ENCODE data around the gene HSF5. TPM values are rescaled to one million over a fixed set of nuclear protein-coding genes. Genes with fewer than 3 reads are reported as not detected.

The HSF5 gene
- polyA plus RNA-seq, 1 experiment = not detected

GRCh38 chr17:58498177-58498828 lies 10.1 kb upstream of the HSF5 start:
- no peaks in the 10 kb centered on the region for H3K27me3 ChIP-seq (ENCODE audit: control insufficient read depth, insufficient read depth, low read length)
- DNase-seq (ENCODE audit: low read depth) = no peak

GRCh38 chr17:58493506-58493905 lies 5.3 kb upstream of the HSF5 start:
- no peaks in the 10 kb centered on the region for H3K27me3 ChIP-seq (ENCODE audit: control insufficient read depth, insufficient read depth, low read length)
- ChIA-PET POLR2A (no interaction called here), CTCF (interaction anchor here (0.6 kb wide), 1 partner anchor 166 kb away, joined by 3 read pairs; no protein-coding TSS in a partner anchor)
- H3K4me3 ChIP-seq (ENCODE audit: low read depth, low read length) = no peak overlapping the region
- H3K36me3 ChIP-seq (ENCODE audit: control insufficient read depth, insufficient read depth, low read length) = peaks cover 23% of the 10 kb centered on the region
- TF ChIP-seq CTCF (IDR thresholded peaks at IDR 0.05; ENCODE audit: insufficient read depth, low read depth, low read length) = no peak
- no peak for DNase-seq (ENCODE audit: low read depth)

More at GRCh38 chr17:58498177-58498828, 10.1 kb upstream of the HSF5 start:
- POLR2A ChIA-PET = no interaction called here
- CTCF ChIA-PET = interaction anchor here (1.2 kb wide), 1 partner anchor 8 kb away, joined by 3 read pairs; no protein-coding TSS in a partner anchor
- no peak for TF ChIP-seq CTCF (IDR thresholded peaks at IDR 0.05; ENCODE audit: insufficient read depth, low read depth, low read length)
- H3K4me3 ChIP-seq (ENCODE audit: low read depth, low read length) = no peak overlapping the region
- H3K36me3 ChIP-seq (ENCODE audit: control insufficient read depth, insufficient read depth, low read length) = peaks cover 16% of the 10 kb centered on the region

- TF ChIP-seq CTCF (IDR thresholded peaks at IDR 0.05; ENCODE audit: insufficient read depth, low read depth, low read length) = no peak
- H3K36me3 ChIP-seq (ENCODE audit: control insufficient read depth, insufficient read depth, low read length) = peaks cover 21% of the 10 kb centered on the region
- ChIA-PET CTCF (no interaction called here), POLR2A (no interaction called here)
- H3K27me3 ChIP-seq (ENCODE audit: control insufficient read depth, insufficient read depth, low read length) = no peaks in the 10 kb centered on the region
- DNase-seq (ENCODE audit: low read depth) = no peak
- no peak overlapping the region for H3K4me3 ChIP-seq (ENCODE audit: low read depth, low read length)
These were observed 4.3 kb upstream of the HSF5 start for GRCh38 chr17:58492238-58493121.

- H3K4me3 ChIP-seq (ENCODE audit: low read depth, low read length) = no peak overlapping the region
- POLR2A ChIA-PET = no interaction called here
- CTCF ChIA-PET = no interaction called here
- TF ChIP-seq CTCF (IDR thresholded peaks at IDR 0.05; ENCODE audit: insufficient read depth, low read depth, low read length) = no peak
- no peaks in the 10 kb centered on the region for H3K27me3 ChIP-seq (ENCODE audit: control insufficient read depth, insufficient read depth, low read length)
- no peak for DNase-seq (ENCODE audit: low read depth)
- H3K36me3 ChIP-seq (ENCODE audit: control insufficient read depth, insufficient read depth, low read length) = peaks cover 21% of the 10 kb centered on the region
These were observed 3.4 kb upstream of the HSF5 start for GRCh38 chr17:58491510-58492045.

- no peak for TF ChIP-seq CTCF (IDR thresholded peaks at IDR 0.05; ENCODE audit: insufficient read depth, low read depth, low read length)
- H3K36me3 ChIP-seq (ENCODE audit: control insufficient read depth, insufficient read depth, low read length) = peaks cover 10% of the 10 kb centered on the region
- CTCF ChIA-PET = interaction anchor here (0.8 kb wide), 1 partner anchor 166 kb away, joined by 3 read pairs; no protein-coding TSS in a partner anchor
- no peak for DNase-seq (ENCODE audit: low read depth)
- no peaks in the 10 kb centered on the region for H3K27me3 ChIP-seq (ENCODE audit: control insufficient read depth, insufficient read depth, low read length)
- H3K4me3 ChIP-seq (ENCODE audit: low read depth, low read length) = no peak overlapping the region
- POLR2A ChIA-PET = no interaction called here
These were observed 251 bp upstream of the HSF5 start for GRCh38 chr17:58488428-58488890.

Measured in BJ (cell line).